HEK293 (cell line): ENCODE measurements around the gene AFF1.

Experiments used
- CTCF ChIA-PET: fragments of 350-600 bp; formaldehyde crosslinking; extraction: SDS; loops from one replicate; lab custom pipeline; 2021; ENCODE audit warnings: antibody characterized with exemption; lab: Yijun Ruan, JAX
- POLR2A ChIA-PET: fragments of 300-600 bp; formaldehyde crosslinking; extraction: SDS; loops from one replicate; lab custom pipeline; 2020; ENCODE audit warnings: antibody characterized with exemption, inconsistent platforms; lab: Yijun Ruan, JAX
- H3K27ac ChIP-seq: fragments of 200-500 bp; sonication (Bioruptor generic); 2 replicates; pipeline ENCODE4 v1.5.1; 2014; ENCODE audit warnings: low read depth, low read length, control low read depth, inconsistent platforms; ENCODE audit errors: extremely low read depth
- H3K36me3 ChIP-seq, 2 experiments: fragments of 200-500 bp in 1 of 2; sonication (Bioruptor generic) in 1 of 2; 1 replicate in 1 of 2; 2 replicates in 1 of 2; pipeline ENCODE4 v1.5.1; 2014 to 2017; ENCODE audit warnings: inconsistent platforms in 2 of 2, low read length in 2 of 2; ENCODE audit not compliant: control insufficient read depth in 2 of 2, insufficient read depth in 1 of 2
- H3K4me1 ChIP-seq: fragments of 200-500 bp; sonication (Bioruptor generic); 2 replicates; pipeline ENCODE4 v1.5.1; 2014; ENCODE audit warnings: mild to moderate bottlenecking, low read length, inconsistent platforms; ENCODE audit not compliant: control insufficient read depth, insufficient read depth
- H3K4me3 ChIP-seq: 2 replicates; pipeline ENCODE4 v1.5.1; 2011; ENCODE audit warnings: low read depth, mild to moderate bottlenecking, control low read depth, low read length, moderate library complexity
- H3K9me3 ChIP-seq: fragments of 200-500 bp; sonication (Bioruptor generic); 2 replicates; pipeline ENCODE4 v1.5.1; 2014; ENCODE audit warnings: low read depth, low read length, inconsistent platforms; ENCODE audit not compliant: control insufficient read depth, insufficient read depth
- ELK4 ChIP-seq: IDR thresholded peaks from 2 replicates; pipeline ENCODE4 v1.6.1; 2011; ENCODE audit warnings: mild to moderate bottlenecking, low read depth, low read length, borderline replicate concordance
- IKZF3 ChIP-seq: fragments of 450-650 bp; IDR thresholded peaks from 2 replicates; pipeline ENCODE4 v1.5.0; 2018; ENCODE audit warnings: missing biosample characterization, mild to moderate bottlenecking, missing genetic modification characterization, moderate library complexity
- PRDM10 ChIP-seq: fragments of 450-650 bp; formaldehyde crosslinking; IDR thresholded peaks from 2 replicates; pipeline ENCODE4 v1.5.1; 2016; ENCODE audit warnings: missing biosample characterization, missing genetic modification characterization
- PRDM6 ChIP-seq: fragments of 450-650 bp; formaldehyde crosslinking; IDR thresholded peaks from 2 replicates; pipeline ENCODE4 v1.5.1; 2017; ENCODE audit warnings: missing biosample characterization, missing genetic modification characterization
- RBAK ChIP-seq: fragments of 450-650 bp; formaldehyde crosslinking; IDR thresholded peaks from 2 replicates; pipeline ENCODE4 v1.5.1; 2016; ENCODE audit warnings: missing biosample characterization, missing genetic modification characterization
- SETDB1 ChIP-seq: IDR thresholded peaks from one replicate; pipeline ENCODE4 v1.6.1; 2017; ENCODE audit warnings: mild to moderate bottlenecking, low read length, moderate library complexity, mixed read lengths; ENCODE audit not compliant: insufficient read length
- ZBTB10 ChIP-seq: fragments of 450-650 bp; formaldehyde crosslinking; IDR thresholded peaks from 2 replicates; pipeline ENCODE4 v1.5.1; 2016; ENCODE audit warnings: missing biosample characterization, missing genetic modification characterization
- ZBTB6 ChIP-seq: fragments of 450-650 bp; formaldehyde crosslinking; IDR thresholded peaks from 2 replicates; pipeline ENCODE4 v1.5.1; 2017; ENCODE audit warnings: missing biosample characterization, missing genetic modification characterization
- ZNF248 ChIP-seq: fragments of 450-650 bp; formaldehyde crosslinking; IDR thresholded peaks from 2 replicates; pipeline ENCODE4 v1.5.1; 2017; ENCODE audit warnings: missing biosample characterization, missing genetic modification characterization
- ZNF292 ChIP-seq: fragments of 450-650 bp; formaldehyde crosslinking; IDR thresholded peaks from 2 replicates; pipeline ENCODE4 v1.5.1; 2016; ENCODE audit warnings: low read depth, missing biosample characterization, missing genetic modification characterization, borderline replicate concordance
- ZNF366 ChIP-seq: fragments of 450-650 bp; formaldehyde crosslinking; conservative IDR thresholded peaks from 2 replicates; pipeline ENCODE4 v1.5.1; 2016; ENCODE audit warnings: missing biosample characterization, missing genetic modification characterization
- ZNF549 ChIP-seq: fragments of 450-650 bp; IDR thresholded peaks from 2 replicates; pipeline ENCODE4 v1.5.1; 2018; ENCODE audit warnings: missing biosample characterization, missing genetic modification characterization, mild to moderate bottlenecking, inconsistent platforms, moderate library complexity
- ZNF610 ChIP-seq: fragments of 450-650 bp; formaldehyde crosslinking; IDR thresholded peaks from 2 replicates; pipeline ENCODE4 v1.5.1; 2016; ENCODE audit warnings: missing biosample characterization, missing genetic modification characterization, borderline replicate concordance
- ZNF629 ChIP-seq: fragments of 450-650 bp; formaldehyde crosslinking; IDR thresholded peaks from 2 replicates; pipeline ENCODE4 v1.5.1; 2017; ENCODE audit warnings: missing biosample characterization, missing genetic modification characterization
- ZNF639 ChIP-seq: fragments of 450-650 bp; formaldehyde crosslinking; IDR thresholded peaks from 2 replicates; pipeline ENCODE4 v1.5.1; 2016; ENCODE audit warnings: missing biosample characterization, missing genetic modification characterization
- ZNF76 ChIP-seq: fragments of 450-650 bp; formaldehyde crosslinking; IDR thresholded peaks from 2 replicates; pipeline ENCODE4; 2016; ENCODE audit warnings: low read depth, missing biosample characterization, missing genetic modification characterization, borderline replicate concordance

The AFF1 gene

GRCh38 chr4:87010192-87010591, 75.4 kb downstream of the AFF1 start (continued):
- no peak for TF ChIP-seq PRDM10 (tag by site-specific recombination)
- TF ChIP-seq RBAK: no peak
- no peak for TF ChIP-seq SETDB1
- no peak for TF ChIP-seq ZNF248
- no peak for TF ChIP-seq ZNF549 (tag by site-specific recombination)
- TF ChIP-seq ZNF292: no peak
- TF ChIP-seq, all 188 proteins: peak for 0

- peaks cover 14% of the 10 kb centered on the region for H3K4me1 ChIP-seq
- CTCF ChIA-PET: interaction anchor here (0.6 to 1.7 kb wide), 7 partner anchors 8 to 103 kb away, joined by 3 to 7 read pairs (median 4); partner anchors contain the start of gene AFF1
- no peak overlapping the region for H3K27ac ChIP-seq
- no peaks in the 10 kb centered on the region for H3K9me3 ChIP-seq
- H3K4me3 ChIP-seq: no peak overlapping the region
- no peaks in the 10 kb centered on the region for H3K36me3 ChIP-seq
- POLR2A ChIA-PET: interaction anchor here (0.6 to 1.7 kb wide), 5 partner anchors 40 to 208 kb away, joined by 3 to 10 read pairs (median 5); partner anchors contain the start of gene AFF1
- peak; percentile 28; the same call in 1 of the 2 replicates for TF ChIP-seq ZBTB6 (tag by site-specific recombination)
- TF ChIP-seq ZNF366 (tag by site-specific recombination): peak; percentile 31; the same call in 1 of the 2 replicates
- TF ChIP-seq ZNF639: no peak
- peak; percentile 23; the same call in 1 of the 2 replicates for TF ChIP-seq IKZF3 (tag by site-specific recombination)
- no peak for TF ChIP-seq ZBTB10 (tag by site-specific recombination)
- TF ChIP-seq ZNF76 (tag by site-specific recombination): no peak
- no peak for TF ChIP-seq ZNF610 (tag by site-specific recombination)
- peak; percentile 33; the same call in 1 of the 2 replicates for TF ChIP-seq ZNF629
- peak; percentile 86 for TF ChIP-seq PRDM6
- TF ChIP-seq ELK4: no peak
Measured at GRCh38 chr4:87011340-87012034, 76.7 kb downstream of the AFF1 start.
